ENCODE data around the gene PDE11A.

Gene PDE11A

GRCh38 chr2:177668617-177669016, 404.0 kb downstream of the PDE11A start:
- no peak for DNase-seq (ENCODE audit: low spot score)

GRCh38 chr2:177667626-177668025, 405.0 kb downstream of the PDE11A start:
- no peak for DNase-seq (ENCODE audit: low spot score)

GRCh38 chr2:177666408-177666807, 406.2 kb downstream of the PDE11A start:
- DNase-seq (ENCODE audit: low spot score), result no peak

- DNase-seq (ENCODE audit: low spot score), result no peak
Measured at GRCh38 chr2:177665948-177666347, 406.6 kb downstream of the PDE11A start.

GRCh38 chr2:177665328-177665727, 407.2 kb downstream of the PDE11A start:
- DNase-seq (ENCODE audit: low spot score), result no peak

- DNase-seq (ENCODE audit: low spot score), result no peak
Measured at GRCh38 chr2:177662895-177663294, 409.7 kb downstream of the PDE11A start.

GRCh38 chr2:177660742-177661141, 411.8 kb downstream of the PDE11A start:
- DNase-seq (ENCODE audit: low spot score), result no peak

GRCh38 chr2:177658309-177658708, 414.3 kb downstream of the PDE11A start:
- DNase-seq (ENCODE audit: low spot score), result no peak

GRCh38 chr2:177651833-177652232, 420.7 kb downstream of the PDE11A start:
- no peak for DNase-seq (ENCODE audit: low spot score)

GRCh38 chr2:177649568-177650518, 422.7 kb downstream of the PDE11A start:
- no peak for DNase-seq (ENCODE audit: low spot score)

- DNase-seq (ENCODE audit: low spot score), result no peak
Measured at GRCh38 chr2:177646791-177647190, 425.8 kb downstream of the PDE11A start.

GRCh38 chr2:177646241-177646640, 426.3 kb downstream of the PDE11A start:
- no peak for DNase-seq (ENCODE audit: low spot score)

- DNase-seq (ENCODE audit: low spot score), result no peak
Measured at GRCh38 chr2:177641331-177641730, 431.2 kb downstream of the PDE11A start.

GRCh38 chr2:177640423-177640822, 432.2 kb downstream of the PDE11A start:
- DNase-seq (ENCODE audit: low spot score), result no peak

- DNase-seq (ENCODE audit: low spot score), result no peak
Measured at GRCh38 chr2:177639262-177639914, 433.2 kb downstream of the PDE11A start.

GRCh38 chr2:177638507-177638906, 434.1 kb downstream of the PDE11A start:
- DNase-seq (ENCODE audit: low spot score), result no peak

- no peak for DNase-seq (ENCODE audit: low spot score)
Measured at GRCh38 chr2:177636672-177637071, 435.9 kb downstream of the PDE11A start.

GRCh38 chr2:177635696-177636095, 436.9 kb downstream of the PDE11A start:
- no peak for DNase-seq (ENCODE audit: low spot score)

- no peak for DNase-seq (ENCODE audit: low spot score)
Measured at GRCh38 chr2:177633910-177634294, 438.7 kb downstream of the PDE11A start.

GRCh38 chr2:177633111-177633510, 439.5 kb downstream of the PDE11A start:
- no peak for DNase-seq (ENCODE audit: low spot score)

GRCh38 chr2:177631680-177632079, 440.9 kb downstream of the PDE11A start:
- no peak for DNase-seq (ENCODE audit: low spot score)

- DNase-seq (ENCODE audit: low spot score), result no peak
Measured at GRCh38 chr2:177629357-177630024, 443.1 kb downstream of the PDE11A start.

- DNase-seq (ENCODE audit: low spot score), result no peak
Measured at GRCh38 chr2:177628831-177629230, 443.7 kb downstream of the PDE11A start.

Measured in left forelimb (tissue), 1 donor.